GM10248 (cell line): Measurements from ENCODE around the gene FOXRED1.
"Not testable (repeated sequence)": the region's sequence is repeated elsewhere in the genome, so short reads cannot be mapped to it uniquely, and the experiment has no call there.

ENCODE experiments used
- CTCF ChIA-PET: fragments of 300-600 bp; sonication (Branson Sonifier 250); formaldehyde crosslinking; extraction: SDS; loops from one replicate; lab custom pipeline; 2021; ENCODE audit warnings: antibody characterized with exemption; lab: Yijun Ruan, JAX
- POLR2A ChIA-PET: fragments of 350-650 bp; sonication (Branson Sonifier 250); formaldehyde crosslinking; extraction: SDS; loops from one replicate; lab custom pipeline; 2020; ENCODE audit warnings: antibody characterized with exemption; lab: Yijun Ruan, JAX
- DNase-seq: peaks from one replicate; pipeline ENCODE4 v3.0.0; 2012; ENCODE audit errors: extremely low spot score
- CTCF ChIP-seq: IDR thresholded peaks from 2 replicates; pipeline ENCODE4 v1.5.1; 2012; ENCODE audit warnings: mild to moderate bottlenecking, low read depth; ENCODE audit errors: extremely low read depth, missing control alignments, control extremely low read depth

Gene FOXRED1

GRCh38 chr11:126254819-126255218 is 14.1 kb upstream of the FOXRED1 start:
- ChIA-PET CTCF (interaction anchor here (1.6 kb wide), 1 partner anchor 29 kb away, joined by 3 read pairs; no protein-coding TSS in a partner anchor), POLR2A (interaction anchor here (1.2 kb wide), 1 partner anchor 11 kb away, joined by 4 read pairs; no protein-coding TSS in a partner anchor)
- DNase-seq = no peak
- no peak for TF ChIP-seq CTCF

- DNase-seq = not testable (repeated sequence)
Observed at GRCh38 chr11:126255507-126255906, 13.4 kb upstream of the FOXRED1 start.

GRCh38 chr11:126256216-126256615 is 12.7 kb upstream of the FOXRED1 start:
- CTCF ChIA-PET = interaction anchor here (1.6 kb wide), 1 partner anchor 31 kb away, joined by 3 read pairs; no protein-coding TSS in a partner anchor
- POLR2A ChIA-PET = no interaction called here
- no peak for TF ChIP-seq CTCF
- DNase-seq = no peak

More at GRCh38 chr11:126255507-126255906, 13.4 kb upstream of the FOXRED1 start:
- POLR2A ChIA-PET = not testable (repeated sequence)
- CTCF ChIA-PET = interaction anchor here (1.6 kb wide), 1 partner anchor 30 kb away, joined by 3 read pairs; no protein-coding TSS in a partner anchor

GRCh38 chr11:126257144-126257543 is 11.8 kb upstream of the FOXRED1 start:
- no peak for TF ChIP-seq CTCF
- no peak for DNase-seq
- CTCF ChIA-PET = interaction anchor here (1.7 kb wide), 1 partner anchor 11 kb away, joined by 6 read pairs; the partner anchor contains the start of genes FOXRED1 and SRPRA
- POLR2A ChIA-PET = no interaction called here

- ChIA-PET CTCF (interaction anchor here (1.7 kb wide), 1 partner anchor 11 kb away, joined by 6 read pairs; the partner anchor contains the start of genes FOXRED1 and SRPRA), POLR2A (interaction anchor here (1.4 kb wide), 1 partner anchor 10 kb away, joined by 3 read pairs; the partner anchor contains the start of gene SRPRA)
- DNase-seq = no peak
- no peak for TF ChIP-seq CTCF
Observed at GRCh38 chr11:126257764-126258163, 11.2 kb upstream of the FOXRED1 start.

GRCh38 chr11:126262216-126262615 is 6.7 kb upstream of the FOXRED1 start:
- no peak for DNase-seq
- ChIA-PET POLR2A (interaction anchor here (1.1 kb wide), 1 partner anchor 9 kb away, joined by 8 read pairs; no protein-coding TSS in a partner anchor), CTCF (interaction anchor here (0.7 to 1.5 kb wide), 8 partner anchors 9 to 45 kb away, joined by 3 to 7 read pairs (median 3); no protein-coding TSS in a partner anchor)
- TF ChIP-seq CTCF = no peak

GRCh38 chr11:126263489-126263888 is 5.5 kb upstream of the FOXRED1 start:
- ChIA-PET CTCF (interaction anchor here (1.3 to 1.5 kb wide), 2 partner anchors 12 to 19 kb away, joined by 3 to 4 read pairs; no protein-coding TSS in a partner anchor), POLR2A (interaction anchor here (1.1 kb wide), 1 partner anchor 10 kb away, joined by 8 read pairs; no protein-coding TSS in a partner anchor)
- no peak for DNase-seq
- TF ChIP-seq CTCF = no peak
